ENCODE results near the gene AGO4. TPM values are rescaled to one million over a fixed set of nuclear protein-coding genes. Genes with fewer than 3 reads are reported as not detected.

The AGO4 gene
- total and polyA plus RNA-seq, 8 donors: 3.2 to 10.7 (median 6.9) TPM

- no peaks in the 10 kb centered on the region for H3K4me1 ChIP-seq
- H3K36me3 ChIP-seq: peaks cover 0 to 42% (median 3%) of the 10 kb centered on the region in 3 donors
- no peak overlapping the region for H3K27ac ChIP-seq
- no peaks in the 10 kb centered on the region for H3K27me3 ChIP-seq
- TF ChIP-seq CTCF (IDR thresholded peaks at IDR 0.05): no peak
- H3K4me3 ChIP-seq: no peak overlapping the region
- no peaks in the 10 kb centered on the region for H3K9me3 ChIP-seq
- intact Hi-C loops (cut with DNase I): no loop called here
- FAIRE-seq (no peak), DNase-seq (no peak), ATAC-seq (no peak)
- 95 to 100% methylated on average over 2 of the region's 2 CpGs for WGBS, 2 donors
Observed at GRCh38 chr1:35834218-35834617, 26.4 kb downstream of the AGO4 start.

- no peak overlapping the region for H3K27ac ChIP-seq
- WGBS, 2 donors: 74 to 82% methylated on average over 2 of the region's 2 CpGs
- H3K9me3 ChIP-seq: no peaks in the 10 kb centered on the region
- intact Hi-C loops (cut with DNase I): no loop called here
- no peaks in the 10 kb centered on the region for H3K4me1 ChIP-seq
- FAIRE-seq (no peak), ATAC-seq (no peak), DNase-seq (no peak)
- H3K27me3 ChIP-seq: no peaks in the 10 kb centered on the region
- TF ChIP-seq CTCF (IDR thresholded peaks at IDR 0.05): no peak
- peaks cover 0 to 40% (median 3%) of the 10 kb centered on the region in 3 donors for H3K36me3 ChIP-seq
- no peak overlapping the region for H3K4me3 ChIP-seq
Observed at GRCh38 chr1:35835398-35835797, 27.6 kb downstream of the AGO4 start.

- Histone ChIP-seq H3K27me3 (no peaks in the 10 kb centered on the region), H3K4me3 (no peak overlapping the region), H3K4me1 (no peaks in the 10 kb centered on the region), H3K36me3 (peaks cover 0 to 41% (median 8%) of the 10 kb centered on the region in 3 donors), H3K27ac (no peak overlapping the region), H3K9me3 (no peaks in the 10 kb centered on the region)
- intact Hi-C loops (cut with DNase I): no loop called here
- no peak for TF ChIP-seq CTCF (IDR thresholded peaks at IDR 0.05)
- DNase-seq (no peak), FAIRE-seq (no peak), ATAC-seq (no peak)
- WGBS, 2 donors: 96 to 98% methylated on average over 1 of the region's 1 CpG
Observed at GRCh38 chr1:35836734-35837133, 28.9 kb downstream of the AGO4 start.

- H3K27ac ChIP-seq: no peak overlapping the region
- no peaks in the 10 kb centered on the region for H3K9me3 ChIP-seq
- DNase-seq (no peak), ATAC-seq (no peak), FAIRE-seq (no peak)
- H3K4me3 ChIP-seq: no peak overlapping the region
- intact Hi-C loops (cut with DNase I): no loop called here
- H3K27me3 ChIP-seq: no peaks in the 10 kb centered on the region
- H3K36me3 ChIP-seq: peaks cover 0 to 43% (median 8%) of the 10 kb centered on the region in 3 donors
- no peak for TF ChIP-seq CTCF (IDR thresholded peaks at IDR 0.05)
- WGBS, 2 donors: 96 to 97% methylated on average over 8 of the region's 8 CpGs
- no peaks in the 10 kb centered on the region for H3K4me1 ChIP-seq
Observed at GRCh38 chr1:35838693-35839245, 31.0 kb downstream of the AGO4 start.

- Histone ChIP-seq H3K27me3 (no peaks in the 10 kb centered on the region), H3K4me3 (no peak overlapping the region), H3K4me1 (no peaks in the 10 kb centered on the region), H3K36me3 (peaks cover 0 to 20% (median 5%) of the 10 kb centered on the region in 3 donors), H3K9me3 (no peaks in the 10 kb centered on the region), H3K27ac (no peak overlapping the region)
- 40 to 49% methylated on average over 1 of the region's 1 CpG for WGBS, 2 donors
- intact Hi-C loops (cut with DNase I): no loop called here
- no peak for ATAC-seq
- no peak for FAIRE-seq
- no peak for TF ChIP-seq CTCF (IDR thresholded peaks at IDR 0.05)
- no peak for DNase-seq
Observed at GRCh38 chr1:35844826-35845225, 37.0 kb downstream of the AGO4 start.
